IMR-90 (cell line): ENCODE measurements around the gene SDK1. TPM values are rescaled to one million over a fixed set of nuclear protein-coding genes. Genes with fewer than 3 reads are reported as not detected.

Source experiments
- ATAC-seq: fragments of 200-7000 bp; cut with Tn5 transposase; 2 replicates; pipeline ENCODE4 v1.9.1; 2020; ENCODE audit warnings: low read depth, mild to moderate bottlenecking, moderate library complexity
- BruUV-seq: library from RNA; stranded (reverse); fragments of 400-500 nt; replicated peaks from 2 replicates; lab custom pipeline; 2021; lab: Mats Ljungman, UMichigan
- CTCF ChIA-PET: fragments of 300-600 bp; formaldehyde crosslinking; extraction: SDS; loops from one replicate; lab custom pipeline; 2021; ENCODE audit warnings: antibody characterized with exemption; lab: Yijun Ruan, JAX
- POLR2A ChIA-PET: fragments of 300-600 bp; sonication (Branson Sonifier 250); formaldehyde crosslinking; loops from one replicate; lab custom pipeline; 2022; ENCODE audit warnings: antibody characterized with exemption; ENCODE audit not compliant: unreplicated experiment; lab: Charles Lee
- DNase-seq: peaks from one replicate; pipeline ENCODE4 v3.0.0; 2013
- H2AFZ ChIP-seq: replicated peaks from 2 replicates; pipeline ENCODE3; 2013; ENCODE audit warnings: low read length, mild to moderate bottlenecking; ENCODE audit not compliant: poor library complexity
- H2AK5ac ChIP-seq: 2 replicates; pipeline ENCODE4 v1.6.1; 2013; ENCODE audit warnings: low read depth, low read length, inconsistent platforms
- H2AK9ac ChIP-seq: replicated peaks from 2 replicates; pipeline ENCODE3; 2013; ENCODE audit warnings: mild to moderate bottlenecking, low read depth, low read length, moderate library complexity; ENCODE audit not compliant: poor library complexity
- H2BK120ac ChIP-seq: 2 replicates; pipeline ENCODE4 v1.6.1; 2013; ENCODE audit warnings: low read depth, low read length, inconsistent platforms
- H2BK15ac ChIP-seq: 3 replicates; pipeline ENCODE4 v1.6.1; 2013; ENCODE audit warnings: low read depth, low read length, inconsistent platforms
- H2BK20ac ChIP-seq: 2 replicates; pipeline ENCODE4 v1.6.1; 2013; ENCODE audit warnings: low read depth, mild to moderate bottlenecking, inconsistent platforms, low read length, moderate library complexity
- H2BK5ac ChIP-seq: 2 replicates; pipeline ENCODE4 v1.6.1; 2013; ENCODE audit warnings: mild to moderate bottlenecking, low read depth, low read length, inconsistent platforms; ENCODE audit not compliant: poor library complexity, severe bottlenecking
- H3K14ac ChIP-seq: replicated peaks from 2 replicates; pipeline ENCODE4 v1.6.1; 2013; ENCODE audit warnings: low read depth, low read length, inconsistent platforms
- H3K18ac ChIP-seq: 2 replicates; pipeline ENCODE4 v1.6.1; 2013; ENCODE audit warnings: low read depth, low read length, control low read depth
- H3K23ac ChIP-seq: 2 replicates; pipeline ENCODE4 v1.6.1; 2013; ENCODE audit warnings: low read depth, low read length, inconsistent platforms
- H3K27ac ChIP-seq: 2 replicates; pipeline ENCODE4 v1.5.1; 2013; ENCODE audit warnings: mild to moderate bottlenecking, control low read depth, low read length; ENCODE audit not compliant: insufficient read depth
- H3K27me3 ChIP-seq: 2 replicates; pipeline ENCODE4 v1.6.1; 2013; ENCODE audit warnings: low read length; ENCODE audit not compliant: control insufficient read depth, insufficient read depth
- H3K36me3 ChIP-seq: 2 replicates; pipeline ENCODE4 v1.6.1; 2013; ENCODE audit warnings: low read length, mixed read lengths; ENCODE audit not compliant: control insufficient read depth, insufficient read depth
- H3K4ac ChIP-seq: 2 replicates; pipeline ENCODE4 v1.6.1; 2013; ENCODE audit warnings: low read depth, low read length, inconsistent platforms
- H3K4me1 ChIP-seq: 2 replicates; pipeline ENCODE4 v1.6.1; 2013; ENCODE audit warnings: low read length, mixed read lengths; ENCODE audit not compliant: control insufficient read depth, insufficient read depth
- H3K4me2 ChIP-seq: 2 replicates; pipeline ENCODE4 v1.6.1; 2013; ENCODE audit warnings: low read depth, mild to moderate bottlenecking, control low read depth, low read length, moderate library complexity
- H3K4me3 ChIP-seq: 2 replicates; pipeline ENCODE4 v1.5.1; 2013; ENCODE audit warnings: low read depth, mild to moderate bottlenecking, control low read depth, low read length, moderate library complexity; ENCODE audit not compliant: insufficient read depth
- H3K56ac ChIP-seq: 2 replicates; pipeline ENCODE4 v1.6.1; 2013; ENCODE audit warnings: low read length, inconsistent platforms; ENCODE audit not compliant: insufficient read depth; ENCODE audit errors: extremely low read depth
- H3K79me1 ChIP-seq, 2 experiments: 2 replicates each; pipeline ENCODE4 v1.6.1; 2013; ENCODE audit warnings: low read length in 2 of 2, inconsistent platforms in 1 of 2, low read depth in 1 of 2
- H3K9ac ChIP-seq: 2 replicates; pipeline ENCODE4 v1.6.1; 2013; ENCODE audit warnings: low read depth, low read length, control low read depth
- H3K9me1 ChIP-seq: 2 replicates; pipeline ENCODE4 v1.6.1; 2013; ENCODE audit warnings: low read length, inconsistent platforms; ENCODE audit not compliant: insufficient read depth
- H3K9me3 ChIP-seq: 2 replicates; pipeline ENCODE4 v1.6.1; 2013; ENCODE audit warnings: low read length; ENCODE audit not compliant: control insufficient read depth, insufficient read depth
- H4K20me1 ChIP-seq: 2 replicates; pipeline ENCODE4 v1.6.1; 2013; ENCODE audit warnings: low read length, inconsistent platforms; ENCODE audit not compliant: insufficient read depth
- H4K5ac ChIP-seq: 2 replicates; pipeline ENCODE4 v1.6.1; 2013; ENCODE audit warnings: mild to moderate bottlenecking, low read depth, low read length, control low read depth
- H4K8ac ChIP-seq, 2 experiments: 2 replicates each; pipeline ENCODE4 v1.6.1; 2013; ENCODE audit warnings: low read depth in 2 of 2, low read length in 2 of 2, control low read depth in 1 of 2, inconsistent platforms in 1 of 2
- H4K91ac ChIP-seq: 2 replicates; pipeline ENCODE4 v1.6.1; 2013; ENCODE audit warnings: low read depth, low read length, inconsistent platforms; ENCODE audit not compliant: insufficient read depth
- FOS ChIP-seq: fragments of 150-350 bp; IDR thresholded peaks from 2 replicates; pipeline ENCODE4 v1.6.1; 2016; ENCODE audit warnings: low read depth, low read length
- MAZ ChIP-seq: IDR thresholded peaks from 2 replicates; pipeline ENCODE4 v1.6.1; 2012; ENCODE audit warnings: low read depth, mild to moderate bottlenecking, low read length, improper control_type of control experiment, moderate library complexity, borderline replicate concordance
- dilution Hi-C: fragments of 300-500 bp; cut with HindIII; formaldehyde crosslinking; loops from one replicate; pipeline ENCODE4 v1.14.3; 2018; ENCODE audit warnings: low sequenced_read_pairs; ENCODE audit not compliant: unreplicated experiment
- in situ Hi-C: fragments of 300-500 bp; cut with MboI; formaldehyde crosslinking; loops from 3 replicates; pipeline ENCODE4 v1.14.3; 2019; ENCODE audit warnings: low sequenced_read_pairs, inconsistent platforms, mixed read lengths
- intact Hi-C: fragments of 100-400 bp; cut with micrococcal nuclease; formaldehyde crosslinking; loops from 2 replicates; pipeline ENCODE4 v1.10.0; 2022
- polyA plus RNA-seq, 3 experiments: library from polyadenylated mRNA; depleted of rRNA; stranded (reverse); fragments of >200 nt; gene quantifications; 2 replicates each; pipeline ENCODE4 v1.2.3, GENCODE V29; 2012; ENCODE audit warnings: low replicate concordance in 1 of 3
- total RNA-seq: library from RNA; depleted of rRNA; stranded (reverse); fragments of >200 nt; gene quantifications from 2 replicates; pipeline ENCODE4 v1.2.3, GENCODE V29; 2012
- TF ChIP-seq, protein P1 (sequence below): fragments of 150-350 bp; IDR thresholded peaks from 2 replicates; pipeline ENCODE4 v1.6.1; 2016; ENCODE audit warnings: low read depth, mild to moderate bottlenecking, low read length, moderate library complexity, borderline replicate concordance

Gene SDK1
- total and polyA plus RNA-seq, 2 of the 4 experiments (the other 2 are of a cell fraction) = 1.5 to 1.6 TPM

DNA sequence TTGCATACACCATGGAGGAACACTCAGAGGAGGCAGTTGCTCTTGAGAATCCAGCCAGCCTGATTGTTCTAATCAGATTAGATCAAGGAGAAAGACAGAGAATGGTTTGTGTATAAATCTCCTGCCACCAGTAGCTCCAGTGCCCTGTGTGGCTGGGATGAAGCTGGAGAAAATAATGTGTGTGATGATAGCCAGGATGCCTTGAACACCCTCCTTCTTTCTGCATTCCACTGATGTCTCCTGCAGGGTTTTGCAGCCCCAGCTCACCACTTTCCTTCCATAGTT lies 766.4 kb downstream of the SDK1 start:
- POLR2A ChIA-PET = no interaction called here
- no peaks in the 10 kb centered on the region for H3K36me3 ChIP-seq
- no peak overlapping the region for H2AK5ac ChIP-seq
- no peak overlapping the region for H2BK5ac ChIP-seq
- no peaks in the 10 kb centered on the region for H3K4me1 ChIP-seq
- H2AFZ ChIP-seq = no peak overlapping the region
- no peak overlapping the region for H3K56ac ChIP-seq
- H2AK9ac ChIP-seq = no peak overlapping the region
- H2BK120ac ChIP-seq = no peak overlapping the region
- in situ Hi-C loops (no loop called here), intact Hi-C loops (no loop called here), dilution Hi-C loops (no loop called here)
- H3K23ac ChIP-seq = no peak overlapping the region
- H4K5ac ChIP-seq = no peak overlapping the region
- H4K91ac ChIP-seq = no peak overlapping the region
- no peak overlapping the region for H2BK20ac ChIP-seq
- no peak overlapping the region for H3K4me3 ChIP-seq
- BruUV-seq = no TSS peak
- H3K79me1 ChIP-seq = no peaks in the 10 kb centered on the region
- H3K9me3 ChIP-seq = peaks cover 2% of the 10 kb centered on the region; the same call in 1 of the 2 replicates
- H2BK15ac ChIP-seq = no peak overlapping the region
- H4K8ac ChIP-seq = no peak overlapping the region
- H3K27me3 ChIP-seq = no peaks in the 10 kb centered on the region
- H3K9ac ChIP-seq = no peak overlapping the region
- no peak overlapping the region for H3K14ac ChIP-seq
- no peak overlapping the region for H3K18ac ChIP-seq
- CTCF ChIA-PET = no interaction called here
- H4K20me1 ChIP-seq = no peaks in the 10 kb centered on the region
- TF ChIP-seq MAZ = no peak
- no peak for TF ChIP-seq FOS
- TF ChIP-seq, protein P1, sequence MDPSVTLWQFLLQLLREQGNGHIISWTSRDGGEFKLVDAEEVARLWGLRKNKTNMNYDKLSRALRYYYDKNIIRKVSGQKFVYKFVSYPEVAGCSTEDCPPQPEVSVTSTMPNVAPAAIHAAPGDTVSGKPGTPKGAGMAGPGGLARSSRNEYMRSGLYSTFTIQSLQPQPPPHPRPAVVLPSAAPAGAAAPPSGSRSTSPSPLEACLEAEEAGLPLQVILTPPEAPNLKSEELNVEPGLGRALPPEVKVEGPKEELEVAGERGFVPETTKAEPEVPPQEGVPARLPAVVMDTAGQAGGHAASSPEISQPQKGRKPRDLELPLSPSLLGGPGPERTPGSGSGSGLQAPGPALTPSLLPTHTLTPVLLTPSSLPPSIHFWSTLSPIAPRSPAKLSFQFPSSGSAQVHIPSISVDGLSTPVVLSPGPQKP = no peak
- no peaks in the 10 kb centered on the region for H3K9me1 ChIP-seq
- H3K4ac ChIP-seq = no peak overlapping the region
- H3K27ac ChIP-seq = no peak overlapping the region
- DNase-seq (no peak), ATAC-seq (no peak)
- H3K4me2 ChIP-seq = no peak overlapping the region
